HG03457 (cell line): Measurements from ENCODE around the gene IFITM5.
"Not testable (repeated sequence)": the region's sequence is repeated elsewhere in the genome, so short reads cannot be mapped to it uniquely, and the experiment has no call there.

Experiments
- ATAC-seq: cut with Tn5 transposase; IDR thresholded peaks from one replicate; pipeline ENCODE4 v1.9.1; 2021; ENCODE audit warnings: moderate number of reproducible peaks; ENCODE audit not compliant: unreplicated experiment

The IFITM5 gene

DNA sequence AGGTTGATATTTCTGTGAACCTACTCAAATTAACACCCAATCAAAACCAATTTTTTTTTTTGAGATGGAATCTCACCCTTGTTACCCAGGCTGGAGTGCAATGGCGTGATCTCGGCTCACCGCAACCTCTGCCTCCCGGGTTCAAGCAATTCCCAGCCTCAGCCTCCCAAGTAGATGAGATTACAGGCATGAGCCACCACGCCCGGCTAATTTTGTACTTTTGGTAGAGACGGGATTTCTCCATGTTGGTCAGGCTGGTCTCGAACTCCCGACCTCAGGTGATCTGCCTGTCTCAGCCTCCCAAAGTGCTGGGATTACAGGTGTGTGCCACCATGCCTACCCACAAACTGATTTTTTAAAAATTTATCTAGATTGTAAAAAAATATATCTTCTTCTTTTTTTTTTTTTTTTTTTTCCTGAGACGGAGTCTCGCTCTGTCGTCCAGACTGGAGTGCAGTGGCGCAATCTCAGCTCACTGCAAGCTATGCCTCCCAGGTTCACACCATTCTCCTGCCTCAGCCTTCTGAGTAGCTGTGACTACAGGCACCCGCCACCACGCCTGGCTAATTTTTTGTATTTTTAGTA, 29.3 kb upstream of the IFITM5 start:
- ATAC-seq = not testable (repeated sequence)

DNA sequence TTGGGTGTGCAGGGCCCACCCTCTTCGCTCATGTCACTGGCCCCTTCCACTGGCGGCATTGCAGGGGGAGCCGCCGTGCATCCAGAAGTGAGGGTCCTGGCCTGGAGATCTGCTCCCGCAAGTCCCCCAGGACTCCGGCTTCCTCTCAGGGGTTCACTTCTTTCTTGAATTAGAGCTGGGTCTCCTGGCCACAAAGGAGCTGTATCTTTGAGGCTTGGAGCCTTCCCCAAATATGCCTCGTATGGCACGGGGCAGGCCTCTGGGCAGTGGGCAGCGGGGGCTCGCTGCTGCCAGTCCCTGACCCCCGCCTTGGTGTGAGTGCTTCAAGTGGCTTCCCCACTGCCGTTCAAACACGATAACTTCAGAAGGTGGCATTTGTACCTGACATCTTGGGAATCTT, 28.7 kb upstream of the IFITM5 start:
- no peak for ATAC-seq

DNA sequence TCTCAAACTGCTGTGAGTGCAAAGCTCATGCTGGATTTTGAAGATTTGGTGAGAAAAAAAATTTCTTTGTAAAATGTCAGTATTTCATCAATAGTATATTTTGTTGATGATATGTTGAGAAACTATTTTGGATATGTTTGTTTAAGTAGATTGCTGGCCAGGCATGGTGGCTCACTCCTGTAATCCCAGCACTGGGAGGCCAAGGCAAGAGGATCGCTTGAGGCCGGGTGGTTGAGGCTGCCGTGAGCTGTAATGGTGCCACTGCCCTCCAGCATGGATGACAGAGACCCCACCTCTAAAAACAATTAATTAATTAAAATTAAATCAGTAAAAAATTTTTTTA, 28.2 kb upstream of the IFITM5 start:
- ATAC-seq = no peak

DNA sequence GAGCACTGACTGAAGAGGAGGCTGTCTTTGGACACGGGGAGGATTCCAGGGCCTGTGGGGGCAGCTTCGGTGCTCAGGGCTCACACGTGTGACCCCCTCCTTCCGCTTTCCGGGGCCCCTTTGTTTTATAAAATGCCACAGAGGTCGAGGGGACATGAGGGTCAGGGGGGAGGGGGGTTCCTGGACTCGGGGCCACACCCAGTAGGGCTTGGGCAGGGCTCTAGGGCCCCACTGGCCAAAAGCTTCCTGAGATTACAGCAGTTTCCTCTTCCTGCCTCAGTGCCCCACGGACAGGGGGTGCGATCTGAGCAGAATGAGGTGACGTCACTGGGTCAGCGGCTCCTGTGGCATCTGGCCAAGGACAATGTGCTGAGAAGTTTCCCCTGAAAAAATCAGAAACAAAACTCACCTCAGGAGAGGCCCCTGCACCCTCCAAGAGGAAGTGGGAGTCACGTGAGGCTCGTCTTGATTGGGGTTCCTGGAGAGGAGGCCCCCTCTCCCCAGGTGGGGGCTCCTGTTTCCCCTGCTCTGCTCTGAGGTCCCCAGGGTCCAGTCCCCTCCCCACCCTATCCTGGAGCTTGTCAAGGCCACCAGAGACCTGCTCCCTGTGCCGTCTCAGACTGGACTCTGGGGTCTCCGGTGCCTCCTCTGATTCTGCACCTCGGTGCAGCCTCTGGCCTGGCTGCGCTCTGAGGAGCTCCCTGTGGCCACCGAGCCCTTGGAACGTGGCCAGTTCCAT, 27.7 kb upstream of the IFITM5 start:
- peak; percentile 43 for ATAC-seq

DNA sequence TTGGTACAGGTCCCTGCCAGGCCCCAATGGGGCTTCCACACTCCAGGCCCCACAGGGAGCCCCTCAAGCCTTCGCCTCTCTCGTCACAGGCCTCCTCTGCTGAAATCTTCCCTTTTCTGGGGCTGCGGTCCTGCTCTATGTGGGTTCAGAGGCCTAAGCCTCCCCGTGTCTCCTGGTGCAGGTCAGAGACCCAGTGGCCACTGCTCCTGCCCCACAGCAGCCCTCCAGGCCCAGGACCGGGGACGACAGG, 27.2 kb upstream of the IFITM5 start:
- ATAC-seq = no peak

DNA sequence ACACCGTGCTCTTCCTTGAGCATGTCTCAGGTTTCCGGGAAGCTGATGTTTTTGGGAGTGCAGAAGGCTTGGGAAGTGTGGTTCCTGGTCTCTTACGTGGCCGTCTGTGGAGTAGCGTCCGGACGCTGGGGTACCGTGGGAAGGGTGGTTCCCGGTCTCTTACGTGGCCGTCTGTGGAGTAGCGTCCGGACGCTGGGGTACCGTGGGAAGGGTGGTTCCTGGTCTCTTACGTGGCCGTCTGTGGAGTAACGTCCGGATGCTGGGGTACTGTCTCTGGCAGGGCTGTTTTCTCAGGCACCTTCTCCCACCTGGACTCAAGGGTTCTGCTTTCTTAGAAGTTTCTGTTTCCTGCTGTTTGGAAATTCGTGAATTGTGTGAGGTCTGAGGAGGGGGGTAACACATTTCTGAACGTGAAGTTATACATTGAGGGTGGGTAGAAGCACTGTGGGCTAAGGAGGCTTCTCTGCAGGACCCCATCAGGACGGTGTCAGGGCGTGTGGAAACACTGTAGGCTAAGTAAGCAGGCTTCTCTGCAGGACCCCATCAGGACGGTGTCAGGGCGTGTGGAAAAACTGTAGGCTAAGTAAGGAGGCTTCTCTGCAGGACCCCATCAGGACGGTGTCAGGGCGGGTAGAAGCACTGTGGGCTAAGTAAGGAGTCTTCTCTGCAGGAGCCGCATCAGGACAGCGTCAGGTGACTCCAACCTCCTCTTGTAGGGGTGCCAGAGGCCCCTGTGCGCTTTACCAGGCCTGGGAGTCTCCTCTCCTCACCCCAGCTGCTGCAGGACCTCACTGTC, 26.7 kb upstream of the IFITM5 start:
- no peak for ATAC-seq

DNA sequence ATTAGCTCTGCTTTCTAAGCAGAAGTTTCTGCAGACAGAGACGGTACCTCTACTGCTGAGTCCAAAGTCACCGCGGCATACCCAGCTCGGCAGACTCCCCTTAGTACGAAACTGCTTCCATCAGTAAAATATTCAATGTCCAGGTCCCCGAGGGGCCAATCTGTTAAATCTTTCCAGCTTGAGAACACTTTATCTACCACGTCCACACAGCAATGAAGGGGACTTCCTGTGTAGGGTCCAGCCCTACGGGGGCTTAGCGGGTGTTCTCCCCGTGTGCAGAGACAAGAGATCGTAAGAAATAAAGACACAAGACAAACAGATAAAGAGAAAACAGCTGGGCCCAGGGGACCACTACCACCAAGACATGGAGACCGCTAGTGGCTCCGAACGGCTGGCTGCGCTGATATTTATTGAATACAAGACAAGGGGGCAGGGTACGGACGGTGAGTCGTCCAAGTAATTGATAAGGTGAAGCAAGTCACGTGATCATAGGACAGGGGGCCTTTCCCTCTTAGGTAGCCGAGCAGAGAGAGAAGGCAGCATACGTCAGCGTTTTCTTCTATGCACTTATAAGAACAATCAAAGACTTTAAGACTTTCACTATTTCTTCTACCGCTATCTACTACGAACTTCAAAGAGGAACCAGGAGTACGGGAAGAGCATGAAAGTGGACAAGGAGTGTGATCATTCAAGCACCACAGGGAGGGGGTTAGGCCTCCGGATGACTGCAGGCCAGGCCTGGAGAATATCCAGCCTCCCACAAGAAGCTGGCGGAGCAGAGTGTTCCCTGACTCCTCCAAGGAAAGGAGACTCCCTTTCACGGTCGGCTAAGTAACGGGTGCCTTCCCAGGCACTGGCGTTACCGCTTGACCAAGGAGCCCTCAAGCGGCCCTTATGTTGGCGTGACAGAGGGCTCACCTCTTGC, 25.5 kb upstream of the IFITM5 start:
- not testable (repeated sequence) for ATAC-seq

DNA sequence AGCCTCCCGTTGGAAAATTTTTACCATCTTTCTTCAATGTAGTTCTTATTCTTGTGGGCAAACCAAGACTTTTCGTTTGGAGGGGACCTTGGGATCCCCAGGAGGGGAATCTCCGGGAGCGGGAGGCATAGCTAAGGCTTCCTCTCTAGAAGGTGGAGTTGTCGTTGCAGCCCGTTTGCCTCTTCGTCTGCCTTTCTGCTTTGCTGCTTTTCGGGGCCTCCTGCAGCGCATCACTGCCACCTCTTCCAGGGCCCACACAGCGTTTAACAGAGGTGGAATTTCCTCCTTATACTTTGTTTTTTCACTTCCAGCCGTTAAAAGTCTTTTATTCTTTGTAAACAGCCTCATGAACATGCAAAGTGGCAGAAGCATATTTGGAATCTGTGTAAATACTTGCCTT, 24.8 kb upstream of the IFITM5 start:
- ATAC-seq = no peak

DNA sequence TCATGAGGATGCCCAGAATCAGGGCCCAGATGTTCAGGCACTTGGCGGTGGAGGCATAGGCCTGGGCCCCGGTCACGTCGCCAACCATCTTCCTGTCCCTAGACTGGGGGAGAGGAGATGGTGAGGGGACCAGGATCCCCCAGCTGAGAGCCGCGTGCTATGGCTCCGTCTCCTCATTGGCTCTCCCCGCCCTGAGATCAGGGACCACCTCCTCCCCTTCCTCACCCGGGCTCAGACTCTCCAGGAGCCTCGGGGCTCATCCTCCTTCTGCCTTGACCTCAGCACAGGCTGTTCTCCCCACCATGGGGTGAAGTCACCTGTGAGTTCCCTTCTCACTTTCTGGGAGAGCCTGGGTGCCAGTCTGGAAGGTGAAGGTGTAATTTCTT, 20.6 kb upstream of the IFITM5 start:
- not testable (repeated sequence) for ATAC-seq

DNA sequence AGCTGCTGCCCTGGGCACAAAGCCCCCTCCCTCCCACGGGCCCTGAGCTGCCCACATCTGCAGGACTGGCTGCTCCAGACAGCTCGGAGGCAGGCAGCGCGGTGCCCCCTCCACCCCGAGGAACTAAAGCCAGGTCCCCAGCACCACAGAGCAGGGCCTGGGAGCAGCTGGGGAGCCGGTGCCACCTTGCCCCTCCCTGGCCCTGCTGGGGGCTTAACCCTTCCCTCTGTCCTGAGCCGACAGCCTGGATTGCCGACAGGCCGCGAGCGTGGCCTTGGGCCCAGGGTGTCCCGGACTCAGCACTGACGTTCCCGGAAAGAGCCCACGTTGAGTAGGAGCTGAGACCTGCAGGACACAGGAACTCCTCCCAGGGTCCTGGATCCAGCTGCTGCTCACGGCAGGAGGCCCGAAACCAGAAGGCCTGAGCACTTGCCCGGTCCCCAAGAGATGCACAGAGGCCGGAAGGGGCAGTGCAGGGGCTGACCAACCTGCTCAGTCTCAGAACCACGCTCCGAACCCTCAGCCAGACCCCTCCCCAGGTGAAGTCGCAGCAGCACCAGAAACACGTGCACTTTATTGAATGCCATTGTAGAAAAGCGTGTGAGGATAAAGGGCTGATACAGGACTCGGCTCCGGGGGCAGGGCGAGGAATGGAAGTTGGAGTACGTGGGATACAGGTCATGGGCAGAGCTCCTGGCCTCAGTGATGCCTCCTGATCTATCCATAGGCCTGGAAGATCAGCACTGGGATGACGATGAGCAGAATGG, 20.0 kb upstream of the IFITM5 start:
- not testable (repeated sequence) for ATAC-seq

DNA sequence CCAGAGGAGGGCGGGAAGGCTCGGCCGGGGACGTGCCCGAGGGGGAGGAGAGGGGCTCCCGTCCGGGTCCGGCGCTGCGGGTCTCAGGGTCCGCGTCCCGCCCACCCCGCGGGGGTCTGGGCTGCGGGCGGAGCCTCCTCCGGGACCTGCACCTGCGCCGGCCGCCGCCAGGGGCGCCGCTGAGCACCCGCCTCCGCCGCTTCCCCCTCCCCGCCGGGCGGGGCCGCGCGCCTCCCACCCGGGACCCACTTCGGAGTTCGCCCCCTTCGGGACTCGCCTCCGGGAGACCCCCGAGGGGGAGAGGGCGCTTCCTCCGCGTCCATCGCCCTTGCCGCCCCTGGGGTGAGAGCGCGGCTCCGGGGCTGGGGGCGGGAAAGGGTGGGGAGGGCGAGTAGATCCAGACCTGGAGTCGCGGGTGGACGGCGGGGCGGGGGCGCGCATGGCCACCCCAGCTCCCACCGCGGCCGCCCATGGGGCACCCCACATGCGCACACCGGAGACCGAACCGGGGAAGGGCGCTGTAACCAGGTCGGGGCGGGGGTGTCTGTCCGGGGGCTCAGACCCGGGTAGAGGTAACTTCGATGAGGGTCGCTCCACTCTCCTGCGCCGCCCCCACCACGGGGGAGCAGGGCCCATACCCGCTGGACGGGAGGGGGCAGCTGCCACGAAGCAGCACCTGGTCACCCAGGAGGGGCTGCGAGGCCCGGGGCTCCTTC, 19.2 kb upstream of the IFITM5 start:
- not testable (repeated sequence) for ATAC-seq

DNA sequence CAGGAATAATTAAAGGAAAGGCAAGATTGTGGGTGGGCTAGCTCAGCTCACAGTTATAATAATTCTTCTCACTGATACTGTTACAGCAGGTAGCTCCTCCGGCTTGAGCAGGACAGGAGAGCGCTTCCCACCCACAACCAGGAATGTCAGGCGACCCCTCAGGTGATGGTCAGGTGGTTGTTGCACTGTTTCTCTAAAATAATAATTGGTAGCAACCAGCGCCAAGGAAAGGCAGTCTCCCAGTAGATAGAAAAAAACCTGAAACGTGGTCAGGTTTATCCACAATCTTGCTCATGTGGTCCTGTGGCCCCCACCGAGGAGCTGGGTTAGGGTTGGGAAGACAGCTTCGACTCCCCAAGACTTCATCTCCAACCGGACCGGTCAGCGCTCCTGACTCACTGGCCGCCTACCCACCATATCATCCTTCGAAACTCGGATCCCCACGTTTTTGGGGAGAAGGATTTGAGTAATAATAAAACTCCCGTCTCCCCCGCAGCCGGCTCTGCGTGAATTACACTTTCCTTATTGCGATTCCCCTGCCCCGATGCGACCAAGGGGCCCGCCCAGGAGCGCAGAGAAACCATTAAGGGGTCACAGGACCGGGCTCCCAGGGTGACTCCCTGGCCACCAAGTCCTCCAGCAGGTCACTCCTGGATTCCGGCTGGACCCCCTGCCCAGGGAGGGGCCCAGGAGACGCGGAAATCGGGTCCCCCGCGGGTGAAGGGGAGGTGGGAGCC, 18.5 kb upstream of the IFITM5 start:
- not testable (repeated sequence) for ATAC-seq

DNA sequence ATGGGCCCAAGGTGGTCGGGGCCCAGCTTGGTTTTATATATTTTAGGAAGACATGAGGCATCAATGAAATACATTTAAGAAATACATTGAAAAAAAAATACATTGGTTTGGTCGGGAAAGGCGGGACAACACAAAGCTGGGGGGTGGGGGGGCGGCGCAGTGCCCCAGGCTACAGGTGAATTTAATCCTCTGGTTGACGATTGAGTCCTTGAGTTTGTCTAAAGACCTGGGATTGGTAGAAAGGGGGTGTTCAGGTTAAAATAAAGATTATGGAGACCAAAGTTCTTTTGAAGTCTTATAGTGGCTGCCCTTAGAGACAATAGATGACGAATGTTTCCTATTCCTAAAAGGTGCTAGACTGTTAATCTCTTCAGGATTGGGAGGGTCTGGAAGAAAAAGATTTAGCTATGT, 17.6 kb upstream of the IFITM5 start:
- no peak for ATAC-seq

DNA sequence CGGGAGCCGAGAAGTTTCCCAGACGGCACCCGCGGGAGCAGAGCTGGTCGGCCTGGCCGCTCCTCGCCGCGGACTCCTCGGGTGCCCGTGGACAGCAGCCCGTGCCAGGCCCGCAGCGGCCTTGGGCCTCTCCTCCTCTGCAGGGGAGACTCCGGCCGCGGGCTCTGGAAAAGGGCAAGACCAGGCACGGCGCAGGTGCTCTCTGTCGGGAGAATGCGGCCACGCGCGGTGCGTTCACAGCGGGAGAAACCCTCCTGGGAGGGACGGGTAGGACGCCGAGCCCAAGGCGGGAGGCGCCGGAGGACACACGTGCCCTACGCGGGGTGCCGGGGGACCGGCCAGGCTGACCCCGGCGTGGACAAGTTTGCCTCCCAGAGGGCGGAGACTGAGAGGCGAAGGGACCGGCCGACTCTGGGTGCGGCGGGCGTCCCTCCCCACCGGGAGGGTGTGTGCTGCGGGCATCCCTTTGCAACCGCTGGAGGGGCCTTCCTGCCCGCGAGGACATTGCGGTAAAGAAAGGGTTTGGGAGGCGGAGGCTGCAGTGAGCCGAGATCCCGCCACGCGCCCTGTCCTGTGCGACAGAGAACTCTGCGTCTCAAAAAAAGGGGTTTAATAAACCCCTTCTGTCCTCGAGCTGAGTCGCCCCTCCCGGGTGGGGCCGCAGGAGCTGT, 16.8 kb upstream of the IFITM5 start:
- ATAC-seq = no peak

DNA sequence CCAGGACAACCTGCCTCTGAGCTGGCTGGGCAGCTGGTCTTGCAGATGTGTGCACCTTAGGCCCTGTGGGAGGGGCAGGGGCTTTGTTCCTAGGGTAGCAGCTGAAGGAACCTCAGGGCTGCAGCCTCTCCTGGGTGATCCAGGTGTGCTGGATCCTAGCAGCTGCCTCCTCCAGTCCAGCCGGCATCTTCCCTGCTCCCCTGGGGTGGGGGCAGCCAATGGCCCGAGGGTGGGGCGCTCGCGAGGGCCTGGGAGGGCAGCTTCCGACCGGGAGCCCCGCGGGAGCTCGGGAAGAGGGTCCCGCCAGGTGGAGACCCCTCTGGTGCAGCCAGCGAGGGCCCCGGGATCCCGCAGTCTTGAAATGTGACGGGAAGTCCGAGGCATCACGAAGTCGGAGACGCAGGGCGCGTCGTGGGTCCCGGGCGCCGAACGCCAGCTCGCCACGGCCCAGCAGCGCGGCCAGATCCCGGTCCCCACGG, 16.2 kb upstream of the IFITM5 start:
- no peak for ATAC-seq

DNA sequence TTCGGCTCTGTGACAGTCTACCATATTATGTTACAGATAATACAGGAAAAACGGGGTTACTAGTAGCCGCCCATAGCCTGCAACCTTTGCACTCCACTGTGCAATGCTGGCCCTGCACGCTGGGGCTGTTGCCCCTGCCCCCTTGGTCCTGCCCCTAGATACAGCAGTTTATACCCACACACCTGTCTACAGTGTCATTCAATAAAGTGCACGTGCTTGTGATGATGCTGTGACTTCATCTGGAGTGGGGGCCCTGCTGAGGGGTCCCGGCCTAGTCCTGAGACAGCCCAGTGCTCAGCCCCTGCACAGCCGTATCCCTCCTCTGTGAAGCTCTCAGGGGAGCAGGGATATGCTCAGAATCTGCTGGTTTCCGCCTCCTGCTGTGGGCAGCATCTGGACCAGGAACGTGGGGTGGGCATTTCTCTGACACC, 15.7 kb upstream of the IFITM5 start:
- no peak for ATAC-seq

DNA sequence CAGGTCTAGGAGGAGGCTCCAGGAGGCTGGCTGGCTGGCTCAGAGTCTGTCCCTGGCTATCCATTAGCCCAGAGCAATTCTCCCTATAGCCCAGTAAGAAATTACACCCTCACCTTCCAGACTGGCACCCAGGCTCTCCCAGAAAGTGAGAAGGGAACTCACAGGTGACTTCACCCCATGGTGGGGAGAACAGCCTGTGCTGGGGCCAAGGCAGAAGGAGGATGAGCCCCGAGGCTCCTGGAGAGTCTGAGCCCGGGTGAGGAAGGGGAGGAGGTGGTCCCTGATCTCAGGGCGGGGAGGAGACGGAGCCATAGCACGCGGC, 15.2 kb upstream of the IFITM5 start:
- ATAC-seq = not testable (repeated sequence)

DNA sequence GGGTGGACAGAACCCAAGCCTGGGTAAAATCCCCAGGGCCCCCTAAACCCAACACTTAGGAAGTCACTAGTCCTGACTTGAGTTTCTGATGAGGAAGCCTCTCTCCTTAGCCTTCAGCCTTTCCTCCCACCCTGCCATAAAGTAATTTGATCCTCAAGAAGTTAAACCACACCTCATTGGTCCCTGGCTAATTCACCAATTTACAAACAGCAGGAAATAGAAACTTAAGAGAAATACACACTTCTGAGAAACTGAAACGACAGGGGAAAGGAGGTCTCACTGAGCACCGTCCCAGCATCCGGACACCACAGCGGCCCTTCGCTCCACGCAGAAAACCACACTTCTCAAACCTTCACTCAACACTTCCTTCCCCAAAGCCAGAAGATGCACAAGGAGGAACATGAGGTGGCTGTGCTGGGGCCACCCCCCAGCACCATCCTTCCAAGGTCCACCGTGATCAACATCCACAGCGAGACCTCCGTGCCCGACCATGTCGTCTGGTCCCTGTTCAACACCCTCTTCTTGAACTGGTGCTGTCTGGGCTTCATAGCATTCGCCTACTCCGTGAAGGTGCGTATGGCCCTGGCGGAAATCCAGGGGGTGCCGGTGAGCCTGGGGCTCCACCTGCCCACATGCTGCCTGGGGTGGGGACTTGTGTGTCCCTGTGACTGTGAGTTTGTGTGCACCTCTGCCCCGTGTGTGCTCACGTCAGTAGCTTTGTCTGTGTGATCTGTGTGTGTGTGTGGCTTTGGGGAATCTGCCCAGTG, 14.6 kb upstream of the IFITM5 start, which contains the start of gene IFITM1:
IFITM1 (plus strand) TSS at position 254 of the 767 bp plus-strand sequence; CDS start at position 385, 131 bp downstream.
- no peak for ATAC-seq
